Karpas-422 (cell line): ENCODE results near the gene AP2S1. TPM values are rescaled to one million over a fixed set of nuclear protein-coding genes. Genes with fewer than 3 reads are reported as not detected.

Source experiments
- DNase-seq: peaks from one replicate; pipeline ENCODE4 v3.0.0-alpha.2; 2015
- H2AFZ ChIP-seq: fragments of 200-600 bp; sonication (generic); 2 replicates; pipeline ENCODE4 v1.6.1; 2014; ENCODE audit warnings: antibody characterized with exemption, low read length, mixed read lengths
- H3K27ac ChIP-seq: fragments of 200-600 bp; sonication (generic); 2 replicates; pipeline ENCODE4 v1.5.1; 2014; ENCODE audit warnings: mild to moderate bottlenecking, low read length, moderate library complexity
- H3K27me3 ChIP-seq: fragments of 200-600 bp; sonication (generic); 2 replicates; pipeline ENCODE4 v1.6.1; 2014; ENCODE audit warnings: low read length, mixed read lengths
- H3K36me3 ChIP-seq: fragments of 200-600 bp; sonication (generic); 2 replicates; pipeline ENCODE4 v1.6.1; 2014; ENCODE audit warnings: low read length, mixed read lengths; ENCODE audit not compliant: insufficient read depth
- H3K4me1 ChIP-seq: fragments of 200-600 bp; sonication (generic); 2 replicates; pipeline ENCODE4 v1.6.1; 2014; ENCODE audit warnings: mild to moderate bottlenecking, low read length, mixed read lengths
- H3K4me2 ChIP-seq: fragments of 200-600 bp; sonication (generic); 2 replicates; pipeline ENCODE4 v1.6.1; 2014; ENCODE audit warnings: low read length, low read depth, mild to moderate bottlenecking; ENCODE audit not compliant: poor library complexity, severe bottlenecking
- H3K4me3 ChIP-seq: fragments of 200-600 bp; sonication (generic); 2 replicates; pipeline ENCODE4 v1.5.1; 2014; ENCODE audit warnings: mild to moderate bottlenecking, antibody characterized with exemption, low read length, mixed read lengths
- H3K79me2 ChIP-seq: fragments of 200-600 bp; sonication (generic); 2 replicates; pipeline ENCODE4 v1.6.1; 2014; ENCODE audit warnings: mild to moderate bottlenecking, low read length, mixed read lengths
- H3K9ac ChIP-seq: fragments of 200-600 bp; sonication (generic); 2 replicates; pipeline ENCODE4 v1.6.0; 2014; ENCODE audit warnings: low read length
- H3K9me2 ChIP-seq: fragments of 200-600 bp; sonication (generic), shearing (Covaris generic); replicated peaks from 2 replicates; pipeline ENCODE4 v1.6.0; 2014; ENCODE audit warnings: mild to moderate bottlenecking, low read length, moderate library complexity; ENCODE audit not compliant: insufficient read depth
- H3K9me3 ChIP-seq: fragments of 300-700, 200-600 bp; sonication (generic); 2 replicates; pipeline ENCODE4 v1.6.1; 2014; ENCODE audit warnings: low read length, mixed read lengths
- H4K20me1 ChIP-seq: fragments of 200-600 bp; sonication (generic); 2 replicates; pipeline ENCODE4 v1.6.1; 2014; ENCODE audit warnings: mild to moderate bottlenecking, antibody characterized with exemption, low read length, low read depth; ENCODE audit not compliant: insufficient read depth
- total RNA-seq: library from RNA; depleted of rRNA; stranded (reverse); fragments of >200 nt; shearing (Covaris generic); gene quantifications from 2 replicates; pipeline ENCODE4 v1.2.3, GENCODE V29; 2014; ENCODE audit warnings: low replicate concordance; rRNA removed

Gene AP2S1
- 63.7 and 85.5 TPM in 2 replicates for total RNA-seq

DNA sequence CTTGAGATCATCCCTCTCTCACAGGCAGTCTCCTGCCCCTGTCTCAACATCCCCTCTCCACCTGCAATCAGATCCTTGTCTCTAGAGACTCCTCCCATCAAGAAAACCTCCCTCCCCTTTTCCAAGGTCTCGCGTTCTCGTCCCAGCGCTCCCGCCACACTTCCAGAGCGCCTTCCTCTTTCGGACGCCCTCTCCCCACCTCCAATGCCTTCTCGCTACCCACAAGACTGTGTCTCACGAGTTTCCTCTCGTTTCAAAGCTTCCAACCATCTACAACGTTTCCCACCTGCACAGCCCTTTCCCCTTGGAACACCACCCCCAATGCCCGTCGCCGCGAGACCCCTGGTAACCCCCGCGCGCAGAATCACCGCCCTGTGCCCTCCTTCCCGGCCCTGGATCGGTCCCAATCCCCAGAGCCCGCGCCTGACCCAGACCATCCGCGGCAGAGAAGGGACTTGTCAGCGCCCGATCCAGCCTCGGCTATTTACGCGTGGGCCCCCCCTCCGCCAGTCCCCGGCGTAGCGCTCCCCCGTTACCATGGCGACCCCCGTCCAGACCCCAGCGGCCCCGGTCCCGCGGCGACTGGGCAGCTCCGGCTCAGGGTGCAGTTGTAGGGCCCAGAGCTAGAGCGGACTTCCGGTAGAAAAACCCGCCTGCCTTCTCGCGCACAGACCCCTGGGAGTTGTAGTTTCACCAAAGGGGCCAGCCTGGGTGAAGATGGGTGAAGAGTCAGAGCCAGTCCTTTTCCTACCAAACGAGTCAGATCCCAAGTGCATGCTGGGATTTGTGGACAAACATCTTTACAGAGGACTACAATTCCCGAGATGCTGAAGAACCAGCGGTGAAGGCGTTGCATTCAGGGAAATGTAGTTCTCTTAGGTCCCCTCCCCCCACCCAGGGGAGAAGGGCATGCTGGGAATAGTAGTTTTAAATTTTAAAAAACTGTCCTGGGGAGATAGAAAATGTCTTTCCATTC, at the start of gene AP2S1:
AP2S1 (minus strand) TSS at position 619 of the 976 bp plus-strand sequence; CDS start at position 539, 80 bp downstream.
- peak within 1 kb of the TSS; percentile 88 for H3K4me3 ChIP-seq
- DNase-seq = peak; percentile 98
- no peak within 1 kb of the TSS for H3K27ac ChIP-seq
- no peaks in the 10 kb centered on the region for H3K36me3 ChIP-seq
- no peaks in the 10 kb centered on the region for H4K20me1 ChIP-seq
- no peaks in the 10 kb centered on the region for H3K9me3 ChIP-seq
- no peaks in the 10 kb centered on the region for H3K9me2 ChIP-seq
- H3K27me3 ChIP-seq = no peaks in the 10 kb centered on the region
- H3K9ac ChIP-seq = peak within 1 kb of the TSS; percentile 84
- peaks cover 21% of the 10 kb centered on the region for H3K79me2 ChIP-seq
- peak within 1 kb of the TSS; percentile 71 for H3K4me2 ChIP-seq
- H2AFZ ChIP-seq = peak within 1 kb of the TSS; percentile 87
- H3K4me1 ChIP-seq = peaks cover 8% of the 10 kb centered on the region

DNA sequence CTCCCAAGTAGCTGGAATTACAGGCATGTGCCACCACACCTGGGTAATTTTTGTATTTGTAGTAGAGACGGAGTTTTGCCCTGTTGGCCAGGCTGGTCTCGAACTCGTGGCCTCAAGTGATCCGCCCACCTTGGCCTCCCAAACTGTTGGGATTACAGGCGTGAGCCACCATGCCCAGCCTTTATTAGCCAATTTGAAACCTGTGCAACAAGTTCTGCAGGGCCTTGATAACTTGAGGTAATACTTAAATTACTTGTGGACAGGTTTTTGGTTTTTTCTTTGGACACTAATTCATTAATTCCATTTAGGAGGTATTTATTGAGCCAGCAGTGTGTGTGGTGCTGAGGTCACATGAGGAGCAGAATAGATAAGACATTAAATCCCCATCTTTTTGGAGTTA, 49.7 kb upstream of the AP2S1 start:
- Histone ChIP-seq H3K36me3 (no peaks in the 10 kb centered on the region), H3K9ac (no peak overlapping the region), H3K79me2 (peaks cover 100% of the 10 kb centered on the region), H3K9me2 (no peaks in the 10 kb centered on the region), H3K4me1 (peaks cover 58% of the 10 kb centered on the region), H3K4me3 (no peak overlapping the region), H4K20me1 (peaks cover 16% of the 10 kb centered on the region; the same call in 1 of the 2 replicates), H2AFZ (no peak overlapping the region), H3K9me3 (no peaks in the 10 kb centered on the region), H3K27ac (no peak overlapping the region), H3K4me2 (no peak overlapping the region), H3K27me3 (no peaks in the 10 kb centered on the region)
- DNase-seq = no peak

DNA sequence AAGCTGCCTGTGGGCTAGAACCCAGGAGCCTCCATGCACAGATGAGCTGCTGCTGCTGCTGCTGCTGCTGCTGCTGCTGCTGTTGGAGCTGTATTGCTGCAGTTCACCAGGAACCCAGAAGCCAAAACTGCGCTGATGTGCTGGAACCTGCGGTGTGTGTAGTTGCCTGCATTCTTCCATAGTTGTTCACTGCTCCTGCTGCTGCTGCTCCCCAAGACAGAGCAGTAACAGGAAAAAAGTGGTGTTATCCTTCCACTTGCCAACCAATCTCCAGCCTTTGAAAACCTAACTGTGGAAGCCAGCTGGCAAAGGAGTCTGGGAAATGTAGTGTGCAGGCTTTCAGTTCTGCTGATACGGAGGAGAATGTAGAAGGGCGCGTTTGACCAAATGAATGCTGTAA, 48.1 kb upstream of the AP2S1 start:
- no peaks in the 10 kb centered on the region for H3K9me3 ChIP-seq
- no peaks in the 10 kb centered on the region for H3K27me3 ChIP-seq
- peaks cover 11% of the 10 kb centered on the region; the same call in 1 of the 2 replicates for H4K20me1 ChIP-seq
- H3K4me3 ChIP-seq = no peak overlapping the region
- H3K79me2 ChIP-seq = peaks cover 100% of the 10 kb centered on the region
- H3K9ac ChIP-seq = no peak overlapping the region
- H3K4me2 ChIP-seq = no peak overlapping the region
- no peaks in the 10 kb centered on the region for H3K9me2 ChIP-seq
- peaks cover 3% of the 10 kb centered on the region; the same call in 1 of the 2 replicates for H3K36me3 ChIP-seq
- DNase-seq = no peak
- H2AFZ ChIP-seq = no peak overlapping the region
- H3K27ac ChIP-seq = peak overlapping the region; percentile 41; the same call in 1 of the 2 replicates
- peaks cover 61% of the 10 kb centered on the region for H3K4me1 ChIP-seq

DNA sequence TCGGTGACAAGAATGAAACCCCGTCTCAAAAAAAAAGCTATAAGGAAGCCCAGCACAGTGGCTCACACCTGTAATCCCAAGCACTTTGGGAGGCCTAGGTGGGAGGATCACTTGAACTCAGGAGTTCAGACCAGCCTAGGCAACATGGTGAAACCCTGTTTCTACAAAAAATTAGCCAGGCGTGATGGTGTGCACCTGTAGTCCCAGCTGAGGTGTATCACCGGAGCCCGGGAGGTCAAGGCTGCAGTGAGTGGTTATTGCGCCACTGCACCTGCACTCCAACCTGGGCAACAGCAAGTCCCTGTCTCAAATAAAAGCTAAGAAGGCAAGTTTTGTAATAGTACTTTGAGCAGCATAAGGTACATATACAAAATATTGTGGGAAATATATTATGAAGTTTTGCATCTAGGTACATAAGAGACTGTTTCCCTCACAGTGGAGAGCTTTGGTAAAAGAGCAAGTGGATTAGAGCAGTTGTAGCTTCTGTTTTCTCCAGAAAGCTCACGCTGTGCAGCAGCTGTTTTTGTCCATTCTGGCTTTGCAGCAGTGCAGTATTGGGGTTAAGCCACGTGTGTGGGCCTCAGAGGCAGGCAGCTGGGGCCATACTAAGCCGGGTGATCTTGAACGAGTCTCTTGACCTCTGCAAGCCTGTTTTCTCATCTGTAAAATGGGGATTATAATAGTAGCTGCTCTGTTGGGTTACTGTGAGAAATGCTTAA, 45.6 kb upstream of the AP2S1 start:
- H3K79me2 ChIP-seq = peaks cover 100% of the 10 kb centered on the region
- peaks cover 64% of the 10 kb centered on the region for H3K4me1 ChIP-seq
- no peak overlapping the region for H2AFZ ChIP-seq
- DNase-seq = peak; percentile 58
- no peaks in the 10 kb centered on the region for H3K27me3 ChIP-seq
- peaks cover 3% of the 10 kb centered on the region; the same call in 1 of the 2 replicates for H3K36me3 ChIP-seq
- H3K9me2 ChIP-seq = no peaks in the 10 kb centered on the region
- H3K4me3 ChIP-seq = no peak overlapping the region; the same call in 1 of the 2 replicates
- peak overlapping the region; percentile 44 for H3K4me2 ChIP-seq
- 0 out of 2 replicates have a peak, but pooled peaks cover 5% of the 10 kb centered on the region for H4K20me1 ChIP-seq
- no peaks in the 10 kb centered on the region for H3K9me3 ChIP-seq
- no peak overlapping the region for H3K9ac ChIP-seq
- H3K27ac ChIP-seq = peak overlapping the region; percentile 65

DNA sequence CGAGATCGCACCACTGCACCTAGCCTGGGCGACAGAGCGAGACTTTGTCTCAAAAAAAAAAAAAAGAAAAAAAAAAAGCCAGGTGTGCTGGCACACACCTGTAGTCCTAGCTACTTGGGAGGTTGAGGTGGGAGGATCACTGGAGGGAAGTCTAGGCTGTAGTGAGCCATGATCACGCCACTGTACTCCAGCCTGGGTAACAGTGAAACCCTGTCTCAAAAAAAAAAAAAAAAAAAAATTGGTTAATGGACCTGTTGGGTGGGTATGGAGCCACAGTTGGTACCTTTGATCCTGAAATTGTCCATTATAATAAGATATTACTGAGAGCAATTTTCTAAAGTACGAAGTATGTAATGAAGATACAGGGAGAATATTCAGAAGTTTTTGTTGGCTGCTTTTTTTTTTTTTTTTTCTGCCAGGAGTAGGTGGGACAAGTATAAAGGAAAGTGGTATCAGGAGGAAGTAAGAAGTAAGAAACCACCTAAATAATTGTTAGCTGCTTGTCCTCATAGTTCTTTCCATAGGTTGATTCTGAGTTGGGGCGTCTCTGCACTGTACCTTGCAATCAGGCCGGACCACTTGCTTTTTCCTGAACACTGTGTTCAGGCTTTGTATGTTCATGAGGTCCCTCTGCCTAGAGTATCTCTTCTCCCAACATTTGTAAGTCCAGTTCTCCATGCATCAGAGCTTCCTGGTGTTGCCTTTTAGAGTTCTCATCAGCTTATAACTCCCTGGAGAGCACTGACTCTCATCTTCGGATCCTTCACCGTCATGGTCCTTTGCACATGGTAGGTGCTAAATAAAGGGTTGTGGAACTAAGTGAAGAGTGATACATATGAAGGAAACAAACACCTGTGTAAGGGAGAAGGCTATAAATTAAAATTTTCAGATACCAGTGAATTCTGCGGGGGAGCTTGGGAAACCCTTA, 41.9 kb upstream of the AP2S1 start:
- Histone ChIP-seq H3K4me2 (peak overlapping the region; percentile 77), H3K27ac (peak overlapping the region; percentile 89), H3K4me3 (peak overlapping the region; percentile 46), H3K9me3 (no peaks in the 10 kb centered on the region), H3K9me2 (no peaks in the 10 kb centered on the region), H4K20me1 (no peaks in the 10 kb centered on the region), H3K36me3 (peaks cover 3% of the 10 kb centered on the region; the same call in 1 of the 2 replicates), H3K9ac (peak overlapping the region; percentile 46), H2AFZ (no peak overlapping the region; the same call in 1 of the 2 replicates), H3K27me3 (no peaks in the 10 kb centered on the region), H3K4me1 (peaks cover 89% of the 10 kb centered on the region), H3K79me2 (peaks cover 96% of the 10 kb centered on the region)
- DNase-seq = peak; percentile 77

DNA sequence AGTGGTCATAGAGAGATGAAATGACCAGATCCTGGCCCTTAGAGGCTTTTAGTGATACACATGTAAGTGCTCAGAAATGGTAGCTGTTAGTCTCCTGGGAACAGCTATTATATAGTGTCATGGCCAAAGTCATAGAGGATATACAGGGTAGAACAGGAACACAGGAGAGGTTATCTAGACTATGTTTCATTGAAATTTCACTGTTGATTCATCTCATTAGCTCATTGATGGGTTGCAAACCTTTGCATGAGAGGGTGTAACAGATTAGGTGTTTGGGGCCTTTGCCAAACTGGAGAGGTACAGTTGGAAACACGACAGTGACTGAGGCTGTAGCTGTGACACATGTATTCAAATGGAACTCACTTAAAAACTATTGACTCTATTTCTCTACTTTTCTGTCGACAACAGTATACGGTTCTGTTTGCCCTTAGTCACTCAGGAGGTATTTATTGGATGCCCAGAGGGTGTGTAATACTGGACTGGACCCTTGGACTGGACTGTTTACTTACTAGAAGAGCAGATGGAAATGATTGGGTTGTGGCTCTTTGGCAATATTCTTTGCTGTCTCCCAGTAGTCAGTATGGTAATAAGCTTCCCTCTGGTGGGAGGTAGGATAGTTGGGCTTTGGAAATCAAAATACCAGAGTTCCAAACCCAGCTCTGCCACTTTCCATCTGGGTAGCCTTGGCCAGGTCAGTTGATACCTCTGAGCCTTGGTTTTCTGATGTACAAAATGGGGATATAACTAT, 40.0 kb upstream of the AP2S1 start:
- Histone ChIP-seq H3K9ac (no peak overlapping the region), H3K4me2 (peak overlapping the region; percentile 28)

DNA sequence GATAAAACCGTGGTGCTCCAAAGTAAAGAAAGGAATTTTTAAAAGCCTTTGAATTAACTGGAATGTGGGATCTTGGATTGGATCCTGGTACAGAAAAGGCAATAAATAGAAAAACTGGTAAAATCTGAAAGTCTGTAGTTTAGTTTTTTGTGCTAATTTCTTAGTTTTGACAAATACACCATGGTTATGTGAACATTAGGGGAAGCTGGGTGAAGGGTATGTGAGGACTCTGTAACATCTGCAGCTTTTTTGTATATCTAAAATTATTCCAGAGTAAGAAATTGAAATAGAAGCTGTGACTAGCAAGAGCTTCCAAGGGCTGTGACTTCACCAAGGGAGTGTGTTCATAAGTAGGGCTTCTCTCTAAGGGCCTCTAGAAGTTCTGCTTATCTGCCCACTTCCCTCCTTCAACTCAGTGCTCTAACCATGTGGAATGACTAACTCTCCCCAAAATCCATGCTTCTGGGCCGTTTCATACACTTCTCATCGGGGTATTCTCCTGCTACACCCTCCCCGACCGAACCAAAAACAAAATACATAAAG, 36.7 kb upstream of the AP2S1 start:
- Histone ChIP-seq H3K27me3 (no peaks in the 10 kb centered on the region), H4K20me1 (no peaks in the 10 kb centered on the region)

More for the DNA sequence above, 40.0 kb upstream of the AP2S1 start:
- Histone ChIP-seq H4K20me1 (no peaks in the 10 kb centered on the region), H3K36me3 (peaks cover 3% of the 10 kb centered on the region; the same call in 1 of the 2 replicates), H3K9me3 (no peaks in the 10 kb centered on the region), H3K79me2 (peaks cover 96% of the 10 kb centered on the region), H3K4me3 (no peak overlapping the region), H2AFZ (no peak overlapping the region), H3K27me3 (no peaks in the 10 kb centered on the region), H3K27ac (peak overlapping the region; percentile 89), H3K4me1 (peaks cover 89% of the 10 kb centered on the region), H3K9me2 (no peaks in the 10 kb centered on the region)
- peak; percentile 64 for DNase-seq

More for the DNA sequence above, 36.7 kb upstream of the AP2S1 start:
- H3K9me3 ChIP-seq = no peaks in the 10 kb centered on the region
- H3K9ac ChIP-seq = no peak overlapping the region
- H3K4me1 ChIP-seq = peaks cover 63% of the 10 kb centered on the region
- no peak overlapping the region for H3K4me3 ChIP-seq
- H3K9me2 ChIP-seq = no peaks in the 10 kb centered on the region
- peak; percentile 60 for DNase-seq
- no peak overlapping the region for H2AFZ ChIP-seq
- H3K4me2 ChIP-seq = peak overlapping the region; percentile 14
- H3K27ac ChIP-seq = peak overlapping the region; percentile 66
- no peaks in the 10 kb centered on the region for H3K36me3 ChIP-seq
- peaks cover 96% of the 10 kb centered on the region for H3K79me2 ChIP-seq
